HepG2 (cell line): ENCODE measurements around the gene OSBP. TPM values are rescaled to one million over a fixed set of nuclear protein-coding genes. Genes with fewer than 3 reads are reported as not detected.

Experiments used
- GABPA ChIP-seq, 2 experiments: IDR thresholded peaks; 2 replicates each; pipeline ENCODE4 v1.6.1; 2011 to 2016; ENCODE audit warnings: low read depth in 2 of 2, low read length in 1 of 2, missing biosample characterization in 1 of 2, missing genetic modification characterization in 1 of 2
- HNRNPL ChIP-seq: fragments of 200-400 bp; formaldehyde crosslinking; IDR thresholded peaks from 2 replicates; pipeline ENCODE4 v1.6.1; 2017; ENCODE audit warnings: mild to moderate bottlenecking, low read depth, low read length
- MAFG ChIP-seq: sonication (generic); formaldehyde crosslinking; IDR thresholded peaks from 2 replicates; pipeline ENCODE4 v1.5.1; 2020; ENCODE audit warnings: mild to moderate bottlenecking, missing genetic modification reagents
- MAZ ChIP-seq, 2 experiments: sonication (generic) in 1 of 2; formaldehyde crosslinking in 1 of 2; IDR thresholded peaks; 2 replicates each; pipeline versions ENCODE4 v1.5.0 to v1.6.1; 2012 to 2020; ENCODE audit warnings: low read depth in 2 of 2, mild to moderate bottlenecking in 2 of 2, borderline replicate concordance in 1 of 2, improper control_type of control experiment in 1 of 2, low read length in 1 of 2, missing genetic modification reagents in 1 of 2, moderate library complexity in 1 of 2
- ZC3H13 ChIP-seq: sonication (generic); formaldehyde crosslinking; IDR thresholded peaks from 2 replicates; pipeline ENCODE4 v1.8.1; 2023; ENCODE audit warnings: mild to moderate bottlenecking, missing genetic modification reagents, moderate library complexity
- ZFP62 ChIP-seq: sonication (generic); formaldehyde crosslinking; IDR thresholded peaks from 2 replicates; pipeline ENCODE4 v1.4.0; 2020; ENCODE audit warnings: missing genetic modification reagents
- ZNF124 ChIP-seq: sonication (generic); formaldehyde crosslinking; IDR thresholded peaks from 2 replicates; pipeline ENCODE4 v1.4.0; 2020; ENCODE audit warnings: missing genetic modification reagents
- ZNF326 ChIP-seq: sonication (generic); formaldehyde crosslinking; IDR thresholded peaks from 2 replicates; pipeline ENCODE4 v1.4.0; 2020; ENCODE audit warnings: missing genetic modification reagents, borderline replicate concordance
- ZNF501 ChIP-seq: sonication (generic); formaldehyde crosslinking; IDR thresholded peaks from 2 replicates; pipeline ENCODE4 v1.5.1; 2020; ENCODE audit warnings: mild to moderate bottlenecking, moderate library complexity, missing genetic modification reagents
- ZNF549 ChIP-seq: sonication (generic); formaldehyde crosslinking; IDR thresholded peaks from 2 replicates; pipeline ENCODE4 v1.5.0; 2020; ENCODE audit warnings: missing genetic modification reagents
- ZNF562 ChIP-seq: sonication (generic); formaldehyde crosslinking; IDR thresholded peaks from 2 replicates; pipeline ENCODE4 v1.8.0; 2022; ENCODE audit warnings: missing genetic modification reagents, borderline replicate concordance
- ZNF570 ChIP-seq: sonication (generic); formaldehyde crosslinking; IDR thresholded peaks from 2 replicates; pipeline ENCODE4 v1.4.0; 2020; ENCODE audit warnings: mild to moderate bottlenecking, missing genetic modification reagents, borderline replicate concordance
- polyA plus RNA-seq, 8 experiments: library from polyadenylated mRNA; depleted of rRNA in 3 of 8; stranded (reverse) in 7 of 8; unstranded in 1 of 8; fragments of >200 nt; fragmentation: Illumina TruSeq in 4 of 8; extraction: Trizol in 4 of 8; gene quantifications; 2 replicates each; pipeline versions ENCODE4 v1.2.1 to v1.2.3, GENCODE V29; 2011 to 2016; ENCODE audit warnings: low read depth in 4 of 8, missing spikeins in 1 of 8, mixed read lengths in 1 of 8; ENCODE audit not compliant: insufficient read depth in 1 of 8
- total RNA-seq, 5 experiments: library from RNA; depleted of rRNA; stranded (reverse); fragments of >200 nt; fragmentation: Illumina TruSeq; extraction: Trizol; gene quantifications; 2 replicates each; pipeline ENCODE4 v1.2.3, GENCODE V29; 2016; ENCODE audit warnings: low read depth in 1 of 5
- TF ChIP-seq, protein P1 (sequence below): sonication (generic); formaldehyde crosslinking; IDR thresholded peaks from 2 replicates; pipeline ENCODE4 v1.4.0; 2020; ENCODE audit warnings: missing genetic modification reagents
- TF ChIP-seq, protein P2 (sequence below): sonication (generic); formaldehyde crosslinking; IDR thresholded peaks from 2 replicates; pipeline ENCODE4 v1.8.1; 2023; ENCODE audit warnings: mild to moderate bottlenecking, missing genetic modification reagents, borderline replicate concordance
- TF ChIP-seq, protein P3 (sequence below): sonication (generic); formaldehyde crosslinking; IDR thresholded peaks from 2 replicates; pipeline ENCODE4 v1.4.0; 2020; ENCODE audit warnings: missing genetic modification reagents
- TF ChIP-seq, protein P4 (sequence below): sonication (generic); formaldehyde crosslinking; IDR thresholded peaks from 2 replicates; pipeline ENCODE4 v1.8.0; 2022; ENCODE audit warnings: missing genetic modification reagents, mild to moderate bottlenecking, inconsistent platforms, borderline replicate concordance
- TF ChIP-seq, protein P5 (sequence below): fragments of 450-650 bp; IDR thresholded peaks from 2 replicates; pipeline ENCODE4 v1.6.1; 2016
- TF ChIP-seq, protein P6 (sequence below): sonication (generic); formaldehyde crosslinking; IDR thresholded peaks from 2 replicates; pipeline ENCODE4 v1.4.0; 2020; ENCODE audit warnings: low read depth, mild to moderate bottlenecking, missing genetic modification reagents
- TF ChIP-seq, protein P7 (sequence below): sonication (generic); formaldehyde crosslinking; IDR thresholded peaks from 2 replicates; pipeline ENCODE4 v1.8.1; 2022; ENCODE audit warnings: mild to moderate bottlenecking, missing genetic modification reagents

The OSBP gene
- total and polyA plus RNA-seq, 2 of the 13 experiments (the other 11 are each of a cell fraction or from before 2014, with no cell fraction given), result 12.1 to 13.5 TPM

DNA sequence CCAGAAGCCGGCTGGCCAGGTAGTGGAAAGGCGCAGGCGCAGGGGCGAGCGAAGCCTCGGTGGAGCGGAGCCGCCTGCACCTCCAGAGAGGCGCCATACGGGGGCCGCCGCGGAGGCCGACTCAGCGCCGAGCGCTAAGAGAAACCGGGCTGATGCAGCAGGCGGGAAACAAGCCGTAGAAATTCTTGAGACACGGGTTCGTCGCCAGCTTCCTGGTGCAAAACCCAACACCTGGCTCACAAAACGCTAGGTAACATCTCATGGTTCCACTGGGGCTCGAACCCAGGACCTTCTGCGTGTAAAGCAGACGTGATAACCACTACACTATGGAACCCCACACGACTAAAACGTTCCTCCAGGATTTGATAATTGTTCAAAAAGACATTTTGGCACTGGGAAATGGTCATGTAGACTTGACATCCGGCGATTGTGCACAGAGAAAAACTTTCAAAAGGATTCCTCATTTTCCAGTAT lies 65.2 kb downstream of the OSBP start (continued):
- TF ChIP-seq MAZ (IDR thresholded peaks at IDR 0.05; ENCODE audit: borderline replicate concordance, low read depth, low read length), result no peak
- peak; percentile 91 for TF ChIP-seq MAZ (CRISPR knock-in tag; IDR thresholded peaks at IDR 0.05; ENCODE audit: low read depth)
- peak; percentile 67; the same call in 1 of the 2 replicates for TF ChIP-seq ZNF124
- TF ChIP-seq GABPA (IDR thresholded peaks at IDR 0.05; ENCODE audit: low read depth, low read length), result no peak
- peak; percentile 42; the same call in 1 of the 2 replicates for TF ChIP-seq GABPA (CRISPR knock-in tag; IDR thresholded peaks at IDR 0.05; ENCODE audit: low read depth)
- TF ChIP-seq, protein P1, sequence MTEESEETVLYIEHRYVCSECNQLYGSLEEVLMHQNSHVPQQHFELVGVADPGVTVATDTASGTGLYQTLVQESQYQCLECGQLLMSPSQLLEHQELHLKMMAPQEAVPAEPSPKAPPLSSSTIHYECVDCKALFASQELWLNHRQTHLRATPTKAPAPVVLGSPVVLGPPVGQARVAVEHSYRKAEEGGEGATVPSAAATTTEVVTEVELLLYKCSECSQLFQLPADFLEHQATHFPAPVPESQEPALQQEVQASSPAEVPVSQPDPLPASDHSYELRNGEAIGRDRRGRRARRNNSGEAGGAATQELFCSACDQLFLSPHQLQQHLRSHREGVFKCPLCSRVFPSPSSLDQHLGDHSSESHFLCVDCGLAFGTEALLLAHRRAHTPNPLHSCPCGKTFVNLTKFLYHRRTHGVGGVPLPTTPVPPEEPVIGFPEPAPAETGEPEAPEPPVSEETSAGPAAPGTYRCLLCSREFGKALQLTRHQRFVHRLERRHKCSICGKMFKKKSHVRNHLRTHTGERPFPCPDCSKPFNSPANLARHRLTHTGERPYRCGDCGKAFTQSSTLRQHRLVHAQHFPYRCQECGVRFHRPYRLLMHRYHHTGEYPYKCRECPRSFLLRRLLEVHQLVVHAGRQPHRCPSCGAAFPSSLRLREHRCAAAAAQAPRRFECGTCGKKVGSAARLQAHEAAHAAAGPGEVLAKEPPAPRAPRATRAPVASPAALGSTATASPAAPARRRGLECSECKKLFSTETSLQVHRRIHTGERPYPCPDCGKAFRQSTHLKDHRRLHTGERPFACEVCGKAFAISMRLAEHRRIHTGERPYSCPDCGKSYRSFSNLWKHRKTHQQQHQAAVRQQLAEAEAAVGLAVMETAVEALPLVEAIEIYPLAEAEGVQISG, result peak; percentile 60
- no peak for TF ChIP-seq ZNF570
- no peak for TF ChIP-seq ZC3H13
- no peak for TF ChIP-seq HNRNPL
- TF ChIP-seq, protein P2, sequence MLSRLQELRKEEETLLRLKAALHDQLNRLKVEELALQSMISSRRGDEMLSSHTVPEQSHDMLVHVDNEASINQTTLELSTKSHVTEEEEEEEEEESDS (CRISPR knock-in tag), result no peak
- no peak for TF ChIP-seq ZNF326 (CRISPR knock-in tag)
- TF ChIP-seq, protein P3, sequence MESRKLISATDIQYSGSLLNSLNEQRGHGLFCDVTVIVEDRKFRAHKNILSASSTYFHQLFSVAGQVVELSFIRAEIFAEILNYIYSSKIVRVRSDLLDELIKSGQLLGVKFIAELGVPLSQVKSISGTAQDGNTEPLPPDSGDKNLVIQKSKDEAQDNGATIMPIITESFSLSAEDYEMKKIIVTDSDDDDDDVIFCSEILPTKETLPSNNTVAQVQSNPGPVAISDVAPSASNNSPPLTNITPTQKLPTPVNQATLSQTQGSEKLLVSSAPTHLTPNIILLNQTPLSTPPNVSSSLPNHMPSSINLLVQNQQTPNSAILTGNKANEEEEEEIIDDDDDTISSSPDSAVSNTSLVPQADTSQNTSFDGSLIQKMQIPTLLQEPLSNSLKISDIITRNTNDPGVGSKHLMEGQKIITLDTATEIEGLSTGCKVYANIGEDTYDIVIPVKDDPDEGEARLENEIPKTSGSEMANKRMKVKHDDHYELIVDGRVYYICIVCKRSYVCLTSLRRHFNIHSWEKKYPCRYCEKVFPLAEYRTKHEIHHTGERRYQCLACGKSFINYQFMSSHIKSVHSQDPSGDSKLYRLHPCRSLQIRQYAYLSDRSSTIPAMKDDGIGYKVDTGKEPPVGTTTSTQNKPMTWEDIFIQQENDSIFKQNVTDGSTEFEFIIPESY (CRISPR knock-in tag), result no peak
- TF ChIP-seq, protein P4, sequence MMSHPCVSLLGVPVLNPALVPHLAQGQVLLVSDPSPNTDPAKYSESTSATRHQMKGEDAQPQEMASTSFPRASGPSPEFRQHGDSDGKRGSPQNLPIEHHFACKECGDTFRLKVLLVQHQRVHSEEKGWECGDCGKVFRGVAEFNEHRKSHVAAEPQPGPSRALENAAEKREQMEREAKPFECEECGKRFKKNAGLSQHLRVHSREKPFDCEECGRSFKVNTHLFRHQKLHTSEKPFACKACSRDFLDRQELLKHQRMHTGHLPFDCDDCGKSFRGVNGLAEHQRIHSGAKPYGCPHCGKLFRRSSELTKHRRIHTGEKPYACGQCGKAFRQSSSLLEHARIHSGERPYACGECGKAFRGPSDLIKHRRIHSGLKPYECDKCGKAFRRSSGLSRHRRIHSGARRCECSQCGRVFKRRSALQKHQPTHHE (CRISPR knock-in tag), result 0 out of 2 replicates have a peak, but pooled peaks have one; percentile 29
- peak; percentile 94 for TF ChIP-seq ZNF501 (CRISPR knock-in tag)
- TF ChIP-seq, protein P5, sequence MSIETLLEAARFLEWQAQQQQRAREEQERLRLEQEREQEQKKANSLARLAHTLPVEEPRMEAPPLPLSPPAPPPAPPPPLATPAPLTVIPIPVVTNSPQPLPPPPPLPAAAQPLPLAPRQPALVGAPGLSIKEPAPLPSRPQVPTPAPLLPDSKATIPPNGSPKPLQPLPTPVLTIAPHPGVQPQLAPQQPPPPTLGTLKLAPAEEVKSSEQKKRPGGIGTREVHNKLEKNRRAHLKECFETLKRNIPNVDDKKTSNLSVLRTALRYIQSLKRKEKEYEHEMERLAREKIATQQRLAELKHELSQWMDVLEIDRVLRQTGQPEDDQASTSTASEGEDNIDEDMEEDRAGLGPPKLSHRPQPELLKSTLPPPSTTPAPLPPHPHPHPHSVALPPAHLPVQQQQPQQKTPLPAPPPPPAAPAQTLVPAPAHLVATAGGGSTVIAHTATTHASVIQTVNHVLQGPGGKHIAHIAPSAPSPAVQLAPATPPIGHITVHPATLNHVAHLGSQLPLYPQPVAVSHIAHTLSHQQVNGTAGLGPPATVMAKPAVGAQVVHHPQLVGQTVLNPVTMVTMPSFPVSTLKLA, result no peak
- TF ChIP-seq ZNF549, result no peak
- no peak for TF ChIP-seq MAFG (CRISPR knock-in tag)
- TF ChIP-seq, protein P6, sequence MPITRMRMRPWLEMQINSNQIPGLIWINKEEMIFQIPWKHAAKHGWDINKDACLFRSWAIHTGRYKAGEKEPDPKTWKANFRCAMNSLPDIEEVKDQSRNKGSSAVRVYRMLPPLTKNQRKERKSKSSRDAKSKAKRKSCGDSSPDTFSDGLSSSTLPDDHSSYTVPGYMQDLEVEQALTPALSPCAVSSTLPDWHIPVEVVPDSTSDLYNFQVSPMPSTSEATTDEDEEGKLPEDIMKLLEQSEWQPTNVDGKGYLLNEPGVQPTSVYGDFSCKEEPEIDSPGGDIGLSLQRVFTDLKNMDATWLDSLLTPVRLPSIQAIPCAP (CRISPR knock-in tag), result peak; percentile 85; the same call in 1 of the 2 replicates
- TF ChIP-seq, protein P7, sequence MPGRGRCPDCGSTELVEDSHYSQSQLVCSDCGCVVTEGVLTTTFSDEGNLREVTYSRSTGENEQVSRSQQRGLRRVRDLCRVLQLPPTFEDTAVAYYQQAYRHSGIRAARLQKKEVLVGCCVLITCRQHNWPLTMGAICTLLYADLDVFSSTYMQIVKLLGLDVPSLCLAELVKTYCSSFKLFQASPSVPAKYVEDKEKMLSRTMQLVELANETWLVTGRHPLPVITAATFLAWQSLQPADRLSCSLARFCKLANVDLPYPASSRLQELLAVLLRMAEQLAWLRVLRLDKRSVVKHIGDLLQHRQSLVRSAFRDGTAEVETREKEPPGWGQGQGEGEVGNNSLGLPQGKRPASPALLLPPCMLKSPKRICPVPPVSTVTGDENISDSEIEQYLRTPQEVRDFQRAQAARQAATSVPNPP (CRISPR knock-in tag), result no peak
- TF ChIP-seq ZFP62 (CRISPR knock-in tag), result no peak
- TF ChIP-seq ZNF562 (CRISPR knock-in tag), result no peak
